RWPE2 (cell line): ENCODE results near the gene FHIT.

ENCODE experiments used
- ATAC-seq: fragments of 200-7000 bp; cut with Tn5 transposase; 3 replicates; pipeline ENCODE4 v1.9.1; 2021; ENCODE audit warnings: low read depth
- DNase-seq: peaks from one replicate; pipeline ENCODE4 v3.0.0-alpha.2; 2020; ENCODE audit warnings: low spot score
- H3K27ac ChIP-seq: fragments of 450-650 bp; 2 replicates; pipeline ENCODE4 v1.5.1; 2017; ENCODE audit warnings: mild to moderate bottlenecking; ENCODE audit not compliant: poor library complexity, severe bottlenecking
- H3K27me3 ChIP-seq: fragments of 250-450 bp; sonication (Bioruptor Pico); 2 replicates; pipeline ENCODE4 v1.5.1; 2021; ENCODE audit warnings: mild to moderate bottlenecking, moderate library complexity; ENCODE audit not compliant: insufficient read depth, poor library complexity, severe bottlenecking
- H3K36me3 ChIP-seq: fragments of 250-450 bp; sonication (Bioruptor Pico); 2 replicates; pipeline ENCODE4 v1.5.1; 2020; ENCODE audit warnings: low read depth, mild to moderate bottlenecking, moderate library complexity
- H3K4me1 ChIP-seq: fragments of 250-450 bp; sonication (Bioruptor Pico); 2 replicates; pipeline ENCODE4 v1.5.1; 2021; ENCODE audit warnings: mild to moderate bottlenecking, moderate library complexity; ENCODE audit not compliant: insufficient read depth, poor library complexity, severe bottlenecking
- H3K4me3 ChIP-seq: fragments of 250-450 bp; sonication (Bioruptor Pico); 2 replicates; pipeline ENCODE4 v1.5.1; 2021; ENCODE audit warnings: mild to moderate bottlenecking, moderate library complexity; ENCODE audit not compliant: severe bottlenecking
- H3K9me3 ChIP-seq: fragments of 250-450 bp; sonication (Bioruptor Pico); 2 replicates; pipeline ENCODE4 v1.5.1; 2021; ENCODE audit warnings: mild to moderate bottlenecking, moderate library complexity; ENCODE audit not compliant: severe bottlenecking
- CTCF ChIP-seq: fragments of 450-650 bp; IDR thresholded peaks from one replicate; pipeline ENCODE4 v1.5.1; 2017; ENCODE audit warnings: mild to moderate bottlenecking, moderate library complexity; ENCODE audit not compliant: poor library complexity, severe bottlenecking

Gene FHIT

GRCh38 chr3:60178931-60179653, 1072.2 kb downstream of the FHIT start:
- Histone ChIP-seq H3K27me3 (no peaks in the 10 kb centered on the region), H3K4me1 (no peaks in the 10 kb centered on the region), H3K27ac (no peak overlapping the region), H3K9me3 (no peaks in the 10 kb centered on the region), H3K36me3 (no peaks in the 10 kb centered on the region), H3K4me3 (no peak overlapping the region)
- ATAC-seq: no peak
- no peak for TF ChIP-seq CTCF
- no peak for DNase-seq

DNA sequence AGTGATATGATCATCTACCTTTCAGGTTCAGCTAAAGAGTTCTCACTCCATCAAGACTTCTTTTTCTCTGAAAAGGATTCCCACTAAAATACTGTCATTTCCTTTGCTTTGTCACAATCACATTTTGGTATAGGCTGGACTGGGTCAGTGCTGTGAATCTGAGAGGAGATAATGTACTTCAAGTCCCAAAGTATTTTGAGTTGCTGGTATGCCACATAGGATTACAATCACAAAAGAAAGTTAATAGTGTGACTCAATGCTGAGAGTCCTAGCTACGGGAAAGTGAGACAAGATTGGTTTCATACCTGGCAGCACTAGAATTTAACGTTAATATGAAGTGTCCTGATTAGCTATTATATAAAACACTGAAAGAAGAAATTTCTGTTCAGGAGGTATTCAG, 1073.5 kb downstream of the FHIT start:
- TF ChIP-seq CTCF: no peak
- ATAC-seq: no peak

DNA sequence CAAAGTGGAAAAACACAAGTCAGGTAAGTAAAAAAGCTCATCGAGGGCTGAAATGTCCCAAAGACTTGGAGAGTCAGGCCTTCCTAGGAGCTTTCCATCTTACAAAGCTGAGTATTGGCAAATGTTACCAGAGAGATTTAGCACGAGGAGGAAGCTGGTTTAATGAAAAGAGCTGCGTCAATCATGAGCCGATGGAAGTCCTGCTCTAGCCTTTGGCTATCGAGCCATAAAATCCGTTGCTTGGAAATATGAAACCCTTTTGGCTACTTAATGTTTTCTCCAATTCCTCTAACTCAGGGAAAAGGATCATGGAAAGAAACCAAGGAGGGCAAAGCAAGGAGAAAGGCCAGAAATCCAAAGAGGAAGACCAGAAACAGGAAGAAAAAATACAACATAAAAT, 1074.6 kb downstream of the FHIT start:
- no peak overlapping the region for H3K27ac ChIP-seq
- no peaks in the 10 kb centered on the region for H3K36me3 ChIP-seq
- no peak for ATAC-seq
- no peaks in the 10 kb centered on the region for H3K9me3 ChIP-seq
- no peak for DNase-seq
- no peaks in the 10 kb centered on the region for H3K4me1 ChIP-seq
- no peak overlapping the region for H3K4me3 ChIP-seq
- no peaks in the 10 kb centered on the region for H3K27me3 ChIP-seq
- no peak for TF ChIP-seq CTCF

More for the DNA sequence above, 1073.5 kb downstream of the FHIT start:
- Histone ChIP-seq H3K27ac (no peak overlapping the region), H3K4me3 (no peak overlapping the region), H3K27me3 (no peaks in the 10 kb centered on the region), H3K36me3 (no peaks in the 10 kb centered on the region), H3K9me3 (no peaks in the 10 kb centered on the region), H3K4me1 (no peaks in the 10 kb centered on the region)
- DNase-seq: no peak

- H3K27ac ChIP-seq: no peak overlapping the region
- H3K27me3 ChIP-seq: no peaks in the 10 kb centered on the region
- no peaks in the 10 kb centered on the region for H3K9me3 ChIP-seq
- H3K36me3 ChIP-seq: no peaks in the 10 kb centered on the region
- no peak for TF ChIP-seq CTCF
- ATAC-seq (no peak), DNase-seq (no peak)
- no peaks in the 10 kb centered on the region for H3K4me1 ChIP-seq
- no peak overlapping the region for H3K4me3 ChIP-seq
Measured at GRCh38 chr3:60175680-60176079, 1075.6 kb downstream of the FHIT start.

- H3K36me3 ChIP-seq: no peaks in the 10 kb centered on the region
- no peaks in the 10 kb centered on the region for H3K4me1 ChIP-seq
- no peaks in the 10 kb centered on the region for H3K9me3 ChIP-seq
- H3K27ac ChIP-seq: no peak overlapping the region
- H3K4me3 ChIP-seq: no peak overlapping the region
- no peak for TF ChIP-seq CTCF
- ATAC-seq (no peak), DNase-seq (no peak)
- no peaks in the 10 kb centered on the region for H3K27me3 ChIP-seq
Measured at GRCh38 chr3:60169755-60170154, 1081.5 kb downstream of the FHIT start.
